Spinal cord (tissue), 10 donors: ENCODE data around the gene TGM3. TPM values are rescaled to one million over a fixed set of nuclear protein-coding genes. Genes with fewer than 3 reads are reported as not detected.

Experiments used
- DNase-seq, 6 donors: peaks; one replicate each; pipeline versions ENCODE4 v3.0.0 to v3.0.0-alpha.2; 2013 to 2015; ENCODE audit warnings: low spot score in 6 of 6, low read depth in 4 of 6
- H3K27ac ChIP-seq: one replicate; pipeline ENCODE4 v1.5.1; 2013; ENCODE audit warnings: low read depth, low read length, control low read depth
- H3K27me3 ChIP-seq: one replicate; pipeline ENCODE4 v1.6.1; 2013; ENCODE audit warnings: low read length; ENCODE audit not compliant: control insufficient read depth, insufficient read depth
- H3K36me3 ChIP-seq: one replicate; pipeline ENCODE4 v1.6.1; 2013; ENCODE audit warnings: low read length; ENCODE audit not compliant: control insufficient read depth, insufficient read depth
- H3K4me1 ChIP-seq: one replicate; pipeline ENCODE4 v1.6.1; 2013; ENCODE audit warnings: low read length; ENCODE audit not compliant: control insufficient read depth, insufficient read depth
- H3K4me3 ChIP-seq: one replicate; pipeline ENCODE4 v1.5.1; 2013; ENCODE audit warnings: low read depth, low read length, control low read depth
- H3K9me3 ChIP-seq: one replicate; pipeline ENCODE4 v1.6.1; 2013; ENCODE audit warnings: low read length; ENCODE audit not compliant: control insufficient read depth, insufficient read depth
- WGBS: methylation state at CpG from one replicate; pipeline ENCODE4 v1.1.5; 2013; ENCODE audit warnings: missing lambda C conversion rate; ENCODE audit not compliant: insufficient coverage; 5-methylcytosine and 5-hydroxymethylcytosine counted together
- polyA plus RNA-seq, 2 donors: library from polyadenylated mRNA; unstranded; fragments of 120-200 nt; gene quantifications; one replicate each; pipeline ENCODE4 v1.2.1, GENCODE V29; 2013; ENCODE audit not compliant: insufficient read length in 2 of 2
- total RNA-seq, 2 donors: library from RNA; depleted of rRNA in 1 of 2; stranded (reverse); fragments of 120-200 nt in 1 of 2; fragments of >200 nt in 1 of 2; gene quantifications; one replicate each; pipeline versions ENCODE4 v1.2.3 to v1.2.4, GENCODE V29; 2013 to 2014
- donor health status: healthy.

TGM3 gene
- total and polyA plus RNA-seq, 4 donors = 0.39 to 1.3 (median 0.39) TPM

- 100% methylated on average over 1 of the region's 5 CpGs for WGBS
- H3K4me3 ChIP-seq = no peak overlapping the region
- DNase-seq = no peak
- no peak overlapping the region for H3K27ac ChIP-seq
- peaks cover 6% of the 10 kb centered on the region for H3K4me1 ChIP-seq
- no peaks in the 10 kb centered on the region for H3K9me3 ChIP-seq
- no peaks in the 10 kb centered on the region for H3K36me3 ChIP-seq
- H3K27me3 ChIP-seq = no peaks in the 10 kb centered on the region
Measured at GRCh38 chr20:2282181-2282580, 13.6 kb upstream of the TGM3 start.

GRCh38 chr20:2283706-2284423, 11.9 kb upstream of the TGM3 start:
- Histone ChIP-seq H3K27ac (no peak overlapping the region), H3K4me1 (peaks cover 6% of the 10 kb centered on the region), H3K9me3 (no peaks in the 10 kb centered on the region), H3K27me3 (no peaks in the 10 kb centered on the region), H3K4me3 (no peak overlapping the region), H3K36me3 (no peaks in the 10 kb centered on the region)
- 100% methylated on average over 2 of the region's 4 CpGs for WGBS
- DNase-seq = no peak

GRCh38 chr20:2285193-2285592, 10.6 kb upstream of the TGM3 start:
- H3K36me3 ChIP-seq = no peaks in the 10 kb centered on the region
- H3K4me3 ChIP-seq = no peak overlapping the region
- H3K4me1 ChIP-seq = peaks cover 6% of the 10 kb centered on the region
- H3K27ac ChIP-seq = no peak overlapping the region
- no peak for DNase-seq
- H3K9me3 ChIP-seq = no peaks in the 10 kb centered on the region
- 60% methylated on average over 1 of the region's 2 CpGs for WGBS
- H3K27me3 ChIP-seq = no peaks in the 10 kb centered on the region

- Histone ChIP-seq H3K4me1 (peaks cover 6% of the 10 kb centered on the region), H3K36me3 (no peaks in the 10 kb centered on the region), H3K27me3 (no peaks in the 10 kb centered on the region), H3K9me3 (no peaks in the 10 kb centered on the region), H3K4me3 (no peak overlapping the region), H3K27ac (no peak overlapping the region)
- 93% methylated on average over 3 of the region's 4 CpGs for WGBS
- no peak for DNase-seq
Measured at GRCh38 chr20:2285613-2286012, 10.2 kb upstream of the TGM3 start.

GRCh38 chr20:2287504-2287903, 8.3 kb upstream of the TGM3 start:
- no peaks in the 10 kb centered on the region for H3K9me3 ChIP-seq
- 100% methylated on average over 2 of the region's 3 CpGs for WGBS
- no peaks in the 10 kb centered on the region for H3K36me3 ChIP-seq
- DNase-seq = no peak
- peaks cover 6% of the 10 kb centered on the region for H3K4me1 ChIP-seq
- H3K27ac ChIP-seq = no peak overlapping the region
- no peaks in the 10 kb centered on the region for H3K27me3 ChIP-seq
- H3K4me3 ChIP-seq = no peak overlapping the region

- no peak overlapping the region for H3K4me3 ChIP-seq
- H3K27ac ChIP-seq = no peak overlapping the region
- H3K4me1 ChIP-seq = peaks cover 6% of the 10 kb centered on the region
- H3K9me3 ChIP-seq = no peaks in the 10 kb centered on the region
- H3K36me3 ChIP-seq = no peaks in the 10 kb centered on the region
- 38% methylated on average over 11 of the region's 11 CpGs for WGBS
- H3K27me3 ChIP-seq = no peaks in the 10 kb centered on the region
- peak in 1 of 6 donors; percentile 51 for DNase-seq
Measured at GRCh38 chr20:2289475-2289874, 6.3 kb upstream of the TGM3 start.

DNA sequence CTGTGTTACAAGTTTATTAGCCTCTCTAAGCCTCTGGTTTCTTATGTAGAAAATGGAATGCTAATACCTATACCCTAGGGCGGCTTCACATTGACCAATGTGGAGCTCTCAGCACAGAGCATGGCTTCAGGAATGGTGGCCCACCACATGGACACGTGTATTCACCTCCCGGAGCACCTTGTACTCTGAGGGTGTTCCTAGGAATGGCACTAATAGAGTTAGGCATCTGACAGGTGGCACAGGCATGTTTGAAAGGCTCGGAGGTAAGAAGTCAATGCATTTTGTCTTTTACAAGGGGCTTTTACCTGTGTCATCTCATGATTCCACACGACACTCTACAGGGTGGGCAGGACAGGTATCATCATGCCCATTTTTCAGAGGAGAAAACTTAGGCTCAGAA, 5.3 kb upstream of the TGM3 start:
- WGBS = 91% methylated on average over 4 of the region's 5 CpGs
- no peak overlapping the region for H3K27ac ChIP-seq
- H3K4me3 ChIP-seq = no peak overlapping the region
- no peaks in the 10 kb centered on the region for H3K36me3 ChIP-seq
- no peaks in the 10 kb centered on the region for H3K9me3 ChIP-seq
- H3K27me3 ChIP-seq = no peaks in the 10 kb centered on the region
- DNase-seq = no peak
- peaks cover 6% of the 10 kb centered on the region for H3K4me1 ChIP-seq

GRCh38 chr20:2292416-2293110, 3.2 kb upstream of the TGM3 start:
- WGBS = no CpG with 5 or more reads among the region's 8 CpGs
- no peaks in the 10 kb centered on the region for H3K36me3 ChIP-seq
- H3K27ac ChIP-seq = no peak overlapping the region
- H3K27me3 ChIP-seq = no peaks in the 10 kb centered on the region
- peaks cover 10% of the 10 kb centered on the region for H3K4me1 ChIP-seq
- H3K9me3 ChIP-seq = no peaks in the 10 kb centered on the region
- no peak for DNase-seq
- H3K4me3 ChIP-seq = no peak overlapping the region

DNA sequence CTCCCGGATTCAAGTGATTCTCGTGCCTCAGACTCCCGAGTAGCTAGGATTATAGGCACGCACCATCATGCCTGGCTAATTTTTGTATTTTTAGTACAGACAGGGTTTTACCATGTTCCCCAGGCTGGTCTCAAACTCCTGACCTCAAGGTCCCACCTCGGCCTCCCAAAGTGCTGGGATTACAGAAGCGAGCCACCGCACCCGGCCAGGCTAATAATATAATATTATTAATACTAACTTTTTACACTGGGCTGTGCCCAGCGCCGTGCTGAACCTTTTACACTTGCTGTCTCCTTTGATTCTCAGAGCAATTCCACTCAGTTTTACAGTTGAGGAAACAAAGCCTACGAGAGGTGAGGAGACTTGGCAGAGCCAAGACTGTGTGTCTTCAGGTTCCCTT, 2.3 kb upstream of the TGM3 start:
- Histone ChIP-seq H3K27me3 (no peaks in the 10 kb centered on the region), H3K4me3 (no peak overlapping the region), H3K9me3 (no peaks in the 10 kb centered on the region), H3K4me1 (peaks cover 10% of the 10 kb centered on the region), H3K27ac (no peak overlapping the region), H3K36me3 (no peaks in the 10 kb centered on the region)
- no peak for DNase-seq
- WGBS = 86% methylated on average over 3 of the region's 11 CpGs

DNA sequence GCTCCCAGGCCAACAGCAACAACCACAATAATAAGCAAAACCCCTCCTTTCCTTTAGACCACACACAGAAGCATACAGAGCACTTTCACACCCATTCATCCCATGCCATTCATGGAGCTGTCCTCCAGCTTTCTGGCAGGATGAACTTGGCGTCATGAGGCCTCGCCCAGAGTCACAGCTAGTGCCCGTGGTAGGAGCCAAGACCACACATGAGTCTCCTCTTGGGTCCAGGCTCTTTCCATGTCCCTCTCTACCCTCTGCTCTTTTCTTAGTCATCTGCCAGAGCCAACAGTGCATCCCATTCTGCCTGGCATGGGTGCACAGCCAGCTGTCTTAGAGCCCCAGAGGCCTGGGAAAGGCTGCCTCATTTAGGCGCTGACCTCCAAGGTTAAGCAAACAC, 1.8 kb upstream of the TGM3 start:
- Histone ChIP-seq H3K4me1 (peaks cover 10% of the 10 kb centered on the region), H3K4me3 (no peak overlapping the region), H3K27ac (no peak overlapping the region), H3K36me3 (no peaks in the 10 kb centered on the region), H3K27me3 (no peaks in the 10 kb centered on the region), H3K9me3 (no peaks in the 10 kb centered on the region)
- DNase-seq = peak in 1 of 6 donors; percentile 37
- WGBS = 52% methylated on average over 3 of the region's 4 CpGs
